Gastrocnemius medialis (tissue), 4 donors: ENCODE results near the gene PSMC5. TPM values are rescaled to one million over a fixed set of nuclear protein-coding genes. Genes with fewer than 3 reads are reported as not detected.

Experiments
- ATAC-seq, 2 donors: fragments of 150-250 bp; one replicate each; pipeline ENCODE4 v1.9.1; 2016
- DNase-seq, 2 donors: peaks; one replicate each; pipeline ENCODE4 v3.0.0-alpha.2; 2019
- H3K27ac ChIP-seq, 4 donors: fragments of 200-600 bp; sonication (generic); 1 replicate in 1 of 4; 2 replicates in 3 of 4; pipeline ENCODE4 v1.5.1; 2016 to 2018; ENCODE audit warnings: mild to moderate bottlenecking in 2 of 4, moderate library complexity in 1 of 4
- H3K27me3 ChIP-seq, 3 donors: fragments of 200-600 bp; sonication (generic) in 2 of 3; 1 replicate in 1 of 3; 2 replicates in 2 of 3; pipeline versions ENCODE4 v1.5.1 to v1.6.0; 2016 to 2019; ENCODE audit warnings: mild to moderate bottlenecking in 1 of 3, moderate library complexity in 1 of 3
- H3K36me3 ChIP-seq, 2 donors: fragments of 200-600 bp; sonication (generic) in 1 of 2; one replicate each; pipeline ENCODE4 v1.5.1; 2017 to 2018
- H3K4me1 ChIP-seq, 2 donors: fragments of 200-600 bp; sonication (generic) in 1 of 2; one replicate each; pipeline ENCODE4 v1.5.1; 2016 to 2017; ENCODE audit warnings: mild to moderate bottlenecking in 2 of 2
- H3K4me3 ChIP-seq, 4 donors: fragments of 200-600 bp; sonication (generic) in 3 of 4; 1 replicate in 1 of 4; 2 replicates in 3 of 4; pipeline ENCODE4 v1.5.1; 2016 to 2019; ENCODE audit warnings: mild to moderate bottlenecking in 2 of 4
- H3K9me3 ChIP-seq, 3 donors: fragments of 200-600 bp; sonication (generic) in 2 of 3; 1 replicate in 1 of 3; 2 replicates in 2 of 3; pipeline ENCODE4 v1.5.1; 2016 to 2019
- POLR2A ChIP-seq, 2 donors: fragments of 450-650 bp; IDR thresholded peaks; one replicate each; pipeline ENCODE4 v1.6.1; 2017; ENCODE audit warnings: antibody characterized with exemption in 2 of 2, mild to moderate bottlenecking in 2 of 2, moderate library complexity in 2 of 2
- in situ Hi-C, 4 donors: fragments of 200-750 bp; cut with MboI; loops; one replicate each; pipeline versions ENCODE4 v1.15.0 to v1.8.0; 2017; ENCODE audit warnings: low sequenced_read_pairs in 4 of 4
- intact Hi-C: fragments of 100-400 bp; cut with DNase I; formaldehyde crosslinking; loops from one replicate; pipeline ENCODE4 v1.15.1; 2023; ENCODE audit warnings: low total_unique reads
- total RNA-seq, 4 donors: library from RNA; depleted of rRNA; stranded (reverse); fragments of >200 nt; gene quantifications; one replicate each; pipeline versions ENCODE4 v1.1.0 to v1.2.3, GENCODE V29; 2016
- TF ChIP-seq, protein P1 (sequence below), 5 experiments: fragments of 450-650 bp in 3 of 5; fragments of 200-600 bp in 2 of 5; sonication (generic) in 2 of 5; IDR thresholded peaks in 4 of 5; conservative IDR thresholded peaks in 1 of 5; 1 replicate in 4 of 5; 2 replicates in 1 of 5; pipeline ENCODE4 v1.5.1; 2016 to 2019; ENCODE audit warnings: antibody characterized with exemption in 5 of 5, mild to moderate bottlenecking in 3 of 5, moderate library complexity in 3 of 5

PSMC5 gene
- total RNA-seq, 4 donors from 2014 or later, result 103 to 153 (median 123) TPM

DNA sequence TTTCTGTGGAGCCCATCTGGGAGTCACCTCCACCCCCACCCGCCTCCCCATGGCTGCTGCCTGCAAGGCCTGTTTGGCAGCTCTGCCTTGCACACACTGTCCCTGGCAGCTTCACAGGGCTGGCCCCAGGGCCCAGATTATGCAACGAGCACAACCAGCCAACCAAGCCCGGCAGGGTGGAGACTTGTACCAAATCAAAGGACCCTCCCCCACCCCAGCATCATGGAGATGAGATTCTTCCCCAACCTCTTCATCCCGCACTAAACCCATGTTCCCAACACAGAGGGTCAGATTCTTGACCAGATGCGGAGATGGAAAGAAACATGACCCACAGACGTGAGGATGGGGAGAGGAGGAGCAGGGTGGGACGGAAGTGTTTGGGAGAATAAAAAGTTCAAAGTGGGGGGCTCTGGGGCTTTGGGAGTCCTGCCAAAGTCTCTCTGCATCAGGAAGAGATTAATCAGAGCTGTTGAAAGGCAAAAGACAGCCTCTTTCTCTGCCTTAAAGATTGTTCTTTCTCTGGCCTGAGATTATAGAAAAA, 11.5 kb downstream of the PSMC5 start:
- peaks cover 0 to 31% of the 10 kb centered on the region in 2 donors for H3K36me3 ChIP-seq
- TF ChIP-seq POLR2A (IDR thresholded peaks at IDR 0.05), result no peak
- TF ChIP-seq, protein P1, sequence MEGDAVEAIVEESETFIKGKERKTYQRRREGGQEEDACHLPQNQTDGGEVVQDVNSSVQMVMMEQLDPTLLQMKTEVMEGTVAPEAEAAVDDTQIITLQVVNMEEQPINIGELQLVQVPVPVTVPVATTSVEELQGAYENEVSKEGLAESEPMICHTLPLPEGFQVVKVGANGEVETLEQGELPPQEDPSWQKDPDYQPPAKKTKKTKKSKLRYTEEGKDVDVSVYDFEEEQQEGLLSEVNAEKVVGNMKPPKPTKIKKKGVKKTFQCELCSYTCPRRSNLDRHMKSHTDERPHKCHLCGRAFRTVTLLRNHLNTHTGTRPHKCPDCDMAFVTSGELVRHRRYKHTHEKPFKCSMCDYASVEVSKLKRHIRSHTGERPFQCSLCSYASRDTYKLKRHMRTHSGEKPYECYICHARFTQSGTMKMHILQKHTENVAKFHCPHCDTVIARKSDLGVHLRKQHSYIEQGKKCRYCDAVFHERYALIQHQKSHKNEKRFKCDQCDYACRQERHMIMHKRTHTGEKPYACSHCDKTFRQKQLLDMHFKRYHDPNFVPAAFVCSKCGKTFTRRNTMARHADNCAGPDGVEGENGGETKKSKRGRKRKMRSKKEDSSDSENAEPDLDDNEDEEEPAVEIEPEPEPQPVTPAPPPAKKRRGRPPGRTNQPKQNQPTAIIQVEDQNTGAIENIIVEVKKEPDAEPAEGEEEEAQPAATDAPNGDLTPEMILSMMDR (IDR thresholded peaks at IDR 0.05 in 4 of 5, conservative IDR thresholded peaks at IDR 0.05 in 1 of 5), result no peak
- ATAC-seq (peak; percentile 48 to 52), DNase-seq (peak; percentile 93 to 97)
- H3K9me3 ChIP-seq, result no peaks in the 10 kb centered on the region
- peaks cover 57 to 73% of the 10 kb centered on the region in 2 donors for H3K4me1 ChIP-seq
- intact Hi-C loops (loop anchor here (1.0 kb wide), 1 partner anchor 10 kb away; no protein-coding TSS in a partner anchor), in situ Hi-C loops (loop anchor here in 2 of 4 donors (25.0 kb wide), 2 partner anchors 401 to 674 kb away; partner anchors contain the start of genes CEP95 (in 1 of the 2), CYB561 (in 1 of the 2) and DDX5 (in 1 of the 2))
- no peaks in the 10 kb centered on the region for H3K27me3 ChIP-seq
- H3K27ac ChIP-seq, result peak overlapping the region; percentile 96 to 99 (median 96)
- peak overlapping the region; percentile 22 to 94 (median 30) for H3K4me3 ChIP-seq

DNA sequence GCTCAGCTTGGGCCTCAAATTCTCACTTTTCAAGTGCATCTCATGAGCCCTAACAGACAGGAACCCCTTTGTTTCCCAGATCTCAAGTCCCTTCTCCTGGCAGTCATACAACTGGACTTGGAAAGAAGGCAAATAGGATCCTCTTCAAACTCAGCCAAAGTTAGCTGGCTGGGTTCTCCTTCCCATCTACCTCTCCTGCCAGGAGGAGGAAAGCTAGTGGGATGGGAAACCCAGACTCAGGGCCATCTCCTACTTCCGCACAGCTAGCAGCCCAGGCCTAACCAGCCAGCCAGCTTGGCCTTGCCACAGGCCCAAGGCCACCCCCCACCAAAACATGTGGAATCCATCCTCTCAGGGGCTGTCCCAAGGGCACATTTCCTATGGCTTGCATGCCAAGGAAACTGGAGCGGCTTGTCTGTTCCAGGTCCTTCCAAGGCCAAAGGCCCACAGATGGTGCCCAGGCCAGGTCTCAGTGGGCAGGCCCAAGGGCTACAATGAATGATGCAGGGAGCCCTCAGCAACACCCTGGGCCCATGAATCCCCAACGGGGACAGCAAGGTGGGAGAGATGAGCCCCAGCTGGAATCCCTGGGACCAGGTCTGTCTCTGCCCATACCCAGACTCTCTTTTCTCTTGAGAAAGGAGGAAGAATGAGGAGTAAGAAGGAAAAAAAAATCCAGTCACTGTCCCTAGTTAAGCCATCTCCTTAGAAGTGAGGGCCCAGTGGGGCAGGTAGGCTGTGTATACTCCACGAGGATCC, 13.5 kb downstream of the PSMC5 start:
- in situ Hi-C loops (loop anchor here in 2 of 4 donors (25.0 kb wide), 2 partner anchors 403 to 672 kb away; partner anchors contain the start of genes CEP95 (in 1 of the 2), CYB561 (in 1 of the 2) and DDX5 (in 1 of the 2)), intact Hi-C loops (loop anchor here (5.0 to 10.0 kb wide), 4 partner anchors 147 to 1776 kb away; partner anchors contain the start of genes CEP95, DDX5, MAP3K3 and MED13)
- TF ChIP-seq, protein P1 (IDR thresholded peaks at IDR 0.05 in 4 of 5, conservative IDR thresholded peaks at IDR 0.05 in 1 of 5), result no peak
- no peak for TF ChIP-seq POLR2A (IDR thresholded peaks at IDR 0.05)
- no peaks in the 10 kb centered on the region for H3K9me3 ChIP-seq
- peaks cover 0 to 14% of the 10 kb centered on the region in 2 donors for H3K36me3 ChIP-seq
- H3K27me3 ChIP-seq, result no peaks in the 10 kb centered on the region
- peaks cover 51 to 63% of the 10 kb centered on the region in 2 donors for H3K4me1 ChIP-seq
- ATAC-seq (no peak), DNase-seq (peak in 1 of 2 donors; percentile 48)
- peak overlapping the region; percentile 96 to 99 (median 96) for H3K27ac ChIP-seq
- peak overlapping the region; percentile 77 to 96 (median 91) for H3K4me3 ChIP-seq

DNA sequence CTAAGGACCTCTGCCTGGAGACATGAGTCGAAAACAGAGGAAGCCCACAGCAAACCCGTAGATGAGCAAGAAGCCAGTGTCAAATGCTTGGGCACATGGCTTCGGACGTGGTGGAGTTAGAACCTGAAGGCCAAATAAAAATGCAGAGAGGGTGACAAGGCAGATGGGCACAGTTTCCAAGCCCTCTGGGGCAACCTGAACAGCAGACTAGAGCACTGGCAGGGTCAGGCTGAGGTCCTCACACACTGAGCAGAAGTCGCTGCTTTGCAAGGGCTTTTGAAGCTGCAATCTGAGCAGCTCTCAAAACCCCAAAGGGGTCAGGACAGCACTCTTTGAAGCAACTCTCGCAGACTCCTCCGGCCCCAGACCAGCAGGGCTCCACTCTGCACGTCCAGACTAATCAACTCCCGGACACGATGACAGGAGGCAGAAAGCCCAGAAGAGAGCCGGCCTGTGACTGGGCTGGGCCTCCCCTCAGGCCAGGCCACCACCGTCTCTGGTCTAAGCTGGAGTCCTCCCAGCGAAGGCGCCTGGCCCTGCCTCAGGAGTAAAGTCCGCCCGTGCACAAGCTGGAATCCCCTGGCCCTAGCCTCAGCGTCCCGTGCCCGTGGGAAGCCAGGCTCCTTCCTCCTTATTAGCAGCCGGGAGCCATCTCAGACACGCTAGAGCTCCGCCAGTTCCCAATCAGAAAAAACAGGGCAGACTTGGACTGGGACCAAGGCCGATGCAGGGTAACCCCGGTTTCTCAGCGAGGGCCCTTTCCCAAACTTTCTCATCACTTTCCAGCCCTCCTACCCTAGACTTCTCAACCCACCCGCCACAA, 14.3 kb downstream of the PSMC5 start:
- peaks cover 51 to 57% of the 10 kb centered on the region in 2 donors for H3K4me1 ChIP-seq
- H3K27me3 ChIP-seq, result no peaks in the 10 kb centered on the region
- ATAC-seq (peak; percentile 2 to 15), DNase-seq (peak in 1 of 2 donors; percentile 66)
- H3K9me3 ChIP-seq, result no peaks in the 10 kb centered on the region
- H3K36me3 ChIP-seq, result peaks cover 0 to 6% of the 10 kb centered on the region in 2 donors
- intact Hi-C loops, result loop anchor here (2.0 to 10.0 kb wide), 5 partner anchors 101 to 1777 kb away; partner anchors contain the start of genes CEP95, DDX5, MAP3K3 and MED13
- peak in 1 of 2 donors; percentile 24 for TF ChIP-seq POLR2A (IDR thresholded peaks at IDR 0.05)
- TF ChIP-seq, protein P1 (IDR thresholded peaks at IDR 0.05 in 4 of 5, conservative IDR thresholded peaks at IDR 0.05 in 1 of 5), result no peak
- H3K4me3 ChIP-seq, result peak overlapping the region; percentile 77 to 96 (median 91)
- in situ Hi-C loops, result loop anchor here in 2 of 4 donors (25.0 kb wide), 2 partner anchors 404 to 671 kb away; partner anchors contain the start of genes CEP95 (in 1 of the 2), CYB561 (in 1 of the 2) and DDX5 (in 1 of the 2)
- H3K27ac ChIP-seq, result peak overlapping the region; percentile 96 to 99 (median 96)

DNA sequence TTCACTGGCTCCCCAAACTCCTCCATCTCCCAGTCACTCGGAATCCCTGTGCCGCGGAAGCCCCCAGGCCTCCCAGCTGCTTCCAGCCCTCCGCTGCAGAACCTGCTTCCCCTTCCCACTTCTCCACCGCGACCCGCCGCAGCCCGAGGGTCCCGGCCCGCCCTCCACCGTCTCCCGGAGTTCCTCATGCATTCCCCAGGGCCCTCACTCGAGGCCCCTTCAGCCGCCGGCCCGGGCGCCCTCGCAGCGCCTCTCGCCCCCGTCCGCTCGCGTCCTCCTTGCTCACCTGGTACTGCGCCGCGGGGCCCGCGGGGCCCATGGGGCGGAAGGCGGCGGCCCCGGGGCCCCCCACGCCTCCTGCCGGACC, 14.9 kb downstream of the PSMC5 start:
- in situ Hi-C loops, result loop anchor here in 2 of 4 donors (25.0 kb wide), 2 partner anchors 405 to 670 kb away; partner anchors contain the start of genes CEP95 (in 1 of the 2), CYB561 (in 1 of the 2) and DDX5 (in 1 of the 2)

More for the DNA sequence above, 14.9 kb downstream of the PSMC5 start:
- Histone ChIP-seq H3K4me3 (peak overlapping the region; percentile 77 to 96 (median 91)), H3K27ac (peak overlapping the region; percentile 96 to 99 (median 96)), H3K27me3 (no peaks in the 10 kb centered on the region), H3K9me3 (no peaks in the 10 kb centered on the region), H3K4me1 (peaks cover 49 to 51% of the 10 kb centered on the region in 2 donors), H3K36me3 (no peaks in the 10 kb centered on the region)
- DNase-seq, result no peak
- intact Hi-C loops, result loop anchor here (2.0 to 10.0 kb wide), 5 partner anchors 101 to 1777 kb away; partner anchors contain the start of genes CEP95, DDX5, MAP3K3 and MED13
- peak; percentile 3 to 5 for ATAC-seq
- TF ChIP-seq POLR2A (IDR thresholded peaks at IDR 0.05), result no peak
- TF ChIP-seq, protein P1 (IDR thresholded peaks at IDR 0.05 in 4 of 5, conservative IDR thresholded peaks at IDR 0.05 in 1 of 5), result no peak
